ENCODE data around the gene KRTAP12-1. TPM values are rescaled to one million over a fixed set of nuclear protein-coding genes. Genes with fewer than 3 reads are reported as not detected.

KRTAP12-1 gene
- total RNA-seq, 2 experiments from 2014 or later = not detected

GRCh38 chr21:44657635-44658540 lies 24.1 kb downstream of the KRTAP12-1 start, which contains the start of gene KRTAP12-3:
KRTAP12-3 (plus strand) TSS chr21:44657932; CDS start chr21:44657980, 48 bp downstream.
- Histone ChIP-seq H3K79me2 (ENCODE audit: insufficient read depth, low read depth, low read length) (no peaks in the 10 kb centered on the region), H2AFZ (ENCODE audit: low read length) (no peak within 1 kb of the TSS), H4K20me1 (ENCODE audit: insufficient read depth, low read length) (no peaks in the 10 kb centered on the region), H3K4me2 (ENCODE audit: low read length) (no peak within 1 kb of the TSS), H3K9me3 (ENCODE audit: low read length) (no peaks in the 10 kb centered on the region), H3K4me3 (ENCODE audit: low read depth, low read length, poor library complexity, severe bottlenecking) (no peak within 1 kb of the TSS), H3K4me1 (ENCODE audit: insufficient read depth, low read length, poor library complexity, severe bottlenecking) (no peaks in the 10 kb centered on the region), H3K27ac (ENCODE audit: low read depth, low read length, poor library complexity, severe bottlenecking) (no peak within 1 kb of the TSS), H3K9me2 (ENCODE audit: insufficient read depth, low read length) (no peaks in the 10 kb centered on the region), H3K36me3 (ENCODE audit: insufficient read depth, low read length) (no peaks in the 10 kb centered on the region)
- ChIA-PET POLR2A (interaction anchor here (0.6 kb wide), 1 partner anchor 50 kb away, joined by 3 read pairs; no protein-coding TSS in a partner anchor), CTCF (ENCODE audit: unreplicated experiment) (no interaction called here)
- no peak for TF ChIP-seq EZH2phosphoT487 (IDR thresholded peaks at IDR 0.05; ENCODE audit: borderline replicate concordance, low read depth, low read length)
- no peak for TF ChIP-seq CTCF (conservative IDR thresholded peaks at IDR 0.05; ENCODE audit: low read length)
- no peak for DNase-seq (ENCODE audit: low spot score)
- no TSS peak for BruUV-seq (replicated peaks)
- intact Hi-C loops (cut with micrococcal nuclease; ENCODE audit: unreplicated experiment) = no loop called here

- Histone ChIP-seq H2AFZ (ENCODE audit: low read length) (no peak overlapping the region), H3K4me3 (ENCODE audit: low read depth, low read length, poor library complexity, severe bottlenecking) (no peak overlapping the region), H3K4me1 (ENCODE audit: insufficient read depth, low read length, poor library complexity, severe bottlenecking) (no peaks in the 10 kb centered on the region), H4K20me1 (ENCODE audit: insufficient read depth, low read length) (no peaks in the 10 kb centered on the region), H3K9me3 (ENCODE audit: low read length) (no peaks in the 10 kb centered on the region), H3K4me2 (ENCODE audit: low read length) (no peak overlapping the region), H3K79me2 (ENCODE audit: insufficient read depth, low read depth, low read length) (no peaks in the 10 kb centered on the region), H3K36me3 (ENCODE audit: insufficient read depth, low read length) (no peaks in the 10 kb centered on the region), H3K27ac (ENCODE audit: low read depth, low read length, poor library complexity, severe bottlenecking) (no peak overlapping the region), H3K9me2 (ENCODE audit: insufficient read depth, low read length) (no peaks in the 10 kb centered on the region)
- CTCF ChIA-PET (ENCODE audit: unreplicated experiment) = no interaction called here
- no peak for TF ChIP-seq EZH2phosphoT487 (IDR thresholded peaks at IDR 0.05; ENCODE audit: borderline replicate concordance, low read depth, low read length)
- TF ChIP-seq CTCF (conservative IDR thresholded peaks at IDR 0.05; ENCODE audit: low read length) = no peak
- POLR2A ChIA-PET = interaction anchor here (0.6 kb wide), 1 partner anchor 51 kb away, joined by 3 read pairs; no protein-coding TSS in a partner anchor
- no TSS peak for BruUV-seq (replicated peaks)
- no peak for DNase-seq (ENCODE audit: low spot score)
- intact Hi-C loops (cut with micrococcal nuclease; ENCODE audit: unreplicated experiment) = no loop called here
These were observed 25.1 kb downstream of the KRTAP12-1 start for GRCh38 chr21:44656868-44657267.

All from OCI-LY7 (cell line).